DMS79 treated with DMSO at 0.1 percent for 48 hours (cell line): ENCODE measurements around the gene OR9A4.
"Not testable (repeated sequence)": the region's sequence is repeated elsewhere in the genome, so short reads cannot be mapped to it uniquely, and the experiment has no call there.

ENCODE experiments used
- DNase-seq: peaks from one replicate; lab custom pipeline; 2025; lab: John Stamatoyannopoulos, UW

OR9A4 gene

GRCh38 chr7:141916099-141916498, at the start of gene OR9A4:
OR9A4 (plus strand) TSS chr7:141916399; CDS start chr7:141918876, 2,477 bp downstream.
- DNase-seq: no peak

GRCh38 chr7:141866974-141867373, 49.2 kb upstream of the OR9A4 start:
- no peak for DNase-seq

- DNase-seq: no peak
These were observed 43.3 kb upstream of the OR9A4 start for GRCh38 chr7:141872931-141873330.

GRCh38 chr7:141874787-141875186, 41.4 kb upstream of the OR9A4 start:
- DNase-seq: no peak

GRCh38 chr7:141875453-141875852, 40.7 kb upstream of the OR9A4 start:
- no peak for DNase-seq

GRCh38 chr7:141876371-141876770, 39.8 kb upstream of the OR9A4 start:
- DNase-seq: no peak

- no peak for DNase-seq
These were observed 38.8 kb upstream of the OR9A4 start for GRCh38 chr7:141877365-141877764.

- DNase-seq: no peak
These were observed 35.2 kb upstream of the OR9A4 start for GRCh38 chr7:141880960-141881359.

GRCh38 chr7:141884539-141885225, 31.5 kb upstream of the OR9A4 start:
- DNase-seq: no peak

GRCh38 chr7:141889321-141889720, 26.9 kb upstream of the OR9A4 start:
- no peak for DNase-seq

- DNase-seq: no peak
These were observed 24.9 kb upstream of the OR9A4 start for GRCh38 chr7:141891336-141891735.

GRCh38 chr7:141899366-141899765, 16.8 kb upstream of the OR9A4 start:
- not testable (repeated sequence) for DNase-seq

GRCh38 chr7:141906285-141906684, 9.9 kb upstream of the OR9A4 start:
- no peak for DNase-seq

GRCh38 chr7:141911391-141911790, 4.8 kb upstream of the OR9A4 start:
- no peak for DNase-seq

GRCh38 chr7:141915565-141915964, 634 bp upstream of the OR9A4 start:
- DNase-seq: no peak

- no peak for DNase-seq
These were observed 4.1 kb downstream of the OR9A4 start for GRCh38 chr7:141920281-141920680.

- DNase-seq: no peak
These were observed 12.1 kb downstream of the OR9A4 start for GRCh38 chr7:141928146-141928844.

- DNase-seq: no peak
These were observed 12.6 kb downstream of the OR9A4 start for GRCh38 chr7:141928845-141929195.

GRCh38 chr7:141930211-141930610, 14.0 kb downstream of the OR9A4 start:
- DNase-seq: no peak

GRCh38 chr7:141941075-141941474, 24.9 kb downstream of the OR9A4 start:
- no peak for DNase-seq

- DNase-seq: no peak
These were observed 27.6 kb downstream of the OR9A4 start for GRCh38 chr7:141943846-141944245.

- DNase-seq: no peak
These were observed 28.6 kb downstream of the OR9A4 start for GRCh38 chr7:141944811-141945210.

- no peak for DNase-seq
These were observed 29.2 kb downstream of the OR9A4 start for GRCh38 chr7:141945356-141945755.

- no peak for DNase-seq
These were observed 30.6 kb downstream of the OR9A4 start, which contains the start of gene CLEC5A for GRCh38 chr7:141946796-141947195. CLEC5A (minus strand) TSS chr7:141946974; CDS start chr7:141946292, 682 bp downstream.
